ENCODE measurements around the gene CDK6.
"Not testable (repeated sequence)": the region's sequence is repeated elsewhere in the genome, so short reads cannot be mapped to it uniquely, and the experiment has no call there.

CDK6 gene

DNA sequence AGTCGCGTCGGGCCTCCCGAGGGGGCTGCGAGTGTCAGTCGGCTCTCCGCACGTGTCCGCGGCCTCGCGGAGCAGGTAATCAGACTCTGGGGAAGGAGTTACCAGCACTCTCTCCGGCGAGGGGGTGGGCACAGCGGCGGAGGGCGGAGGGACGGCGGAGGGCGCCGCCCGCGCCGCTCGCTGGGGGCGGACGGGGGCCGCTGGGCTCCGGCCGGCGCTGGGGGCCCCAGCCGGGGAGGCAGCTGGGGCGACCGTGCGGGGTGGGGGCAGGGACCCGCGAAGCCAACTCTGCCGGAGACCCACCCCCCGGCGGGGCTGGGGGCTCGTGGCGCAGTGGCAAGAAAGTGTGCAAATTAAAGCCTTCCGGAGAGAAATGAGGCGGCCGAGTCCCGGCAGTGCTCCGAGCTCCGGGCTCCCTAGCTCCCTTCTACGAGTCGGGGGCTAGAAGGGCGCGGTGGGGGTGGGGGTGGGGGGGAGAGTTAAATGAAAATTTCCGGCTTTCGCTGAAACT, at the start of gene CDK6:
Gene CDK6, minus strand, starts transcription at position 85 of the 511 bp plus-strand sequence. CDS start 3,250 bp downstream, outside the sequence.
- no peak for DNase-seq

DNA sequence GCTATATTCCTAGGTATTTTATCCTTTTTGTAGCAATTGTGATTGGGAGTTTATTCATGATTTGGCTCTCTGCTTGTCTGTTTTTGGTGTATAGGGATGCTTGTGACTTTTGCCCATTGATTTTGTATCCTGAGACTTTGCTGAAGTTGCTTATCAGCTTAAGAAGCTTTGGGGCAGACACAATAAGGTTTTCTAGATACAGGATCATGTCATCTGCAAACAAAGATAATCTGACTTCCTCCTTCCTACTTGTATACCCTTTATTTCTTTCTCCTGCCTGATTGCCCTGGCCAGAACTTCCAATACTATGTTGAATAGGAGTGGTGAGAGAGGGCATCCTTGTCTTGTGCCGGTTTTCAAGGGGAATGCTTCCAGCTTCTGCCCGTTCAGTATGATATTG, 49.7 kb upstream of the CDK6 start:
- not testable (repeated sequence) for DNase-seq

DNA sequence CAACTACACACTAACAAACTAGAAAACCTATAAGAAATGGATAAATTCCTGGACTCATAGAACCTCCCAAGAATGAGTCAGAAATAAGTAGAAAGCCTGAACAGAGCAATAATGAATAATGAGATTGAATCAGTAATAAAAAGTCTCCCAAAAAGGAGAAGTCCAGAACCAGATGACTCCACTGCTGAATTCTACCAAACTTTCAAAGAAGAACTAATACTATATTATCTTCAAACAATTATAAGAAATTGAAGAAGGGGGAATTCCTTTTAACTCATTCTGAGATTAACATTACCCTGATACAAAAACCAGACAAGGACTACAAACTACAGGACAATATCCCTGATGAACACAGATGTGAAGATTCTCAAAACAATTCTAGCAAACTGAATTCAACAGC, 47.8 kb upstream of the CDK6 start:
- DNase-seq: no peak

DNA sequence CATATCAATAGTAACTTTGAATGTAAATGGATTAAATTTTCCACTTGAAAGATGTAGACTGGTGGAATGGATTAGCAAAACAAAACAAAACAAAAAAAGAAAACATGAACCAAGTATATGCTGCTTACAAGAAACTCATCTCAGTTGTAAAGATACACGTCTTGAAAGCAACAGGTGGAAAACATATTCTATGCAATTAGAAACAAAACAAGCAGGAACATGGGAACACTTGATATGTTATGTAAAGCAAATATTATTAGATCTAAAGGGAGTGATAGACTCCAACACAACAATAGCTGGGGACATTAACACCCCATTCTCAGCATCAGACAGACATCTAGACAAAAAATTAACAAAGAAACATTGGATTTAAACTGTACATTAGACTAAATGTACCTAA, 46.4 kb upstream of the CDK6 start:
- no peak for DNase-seq

DNA sequence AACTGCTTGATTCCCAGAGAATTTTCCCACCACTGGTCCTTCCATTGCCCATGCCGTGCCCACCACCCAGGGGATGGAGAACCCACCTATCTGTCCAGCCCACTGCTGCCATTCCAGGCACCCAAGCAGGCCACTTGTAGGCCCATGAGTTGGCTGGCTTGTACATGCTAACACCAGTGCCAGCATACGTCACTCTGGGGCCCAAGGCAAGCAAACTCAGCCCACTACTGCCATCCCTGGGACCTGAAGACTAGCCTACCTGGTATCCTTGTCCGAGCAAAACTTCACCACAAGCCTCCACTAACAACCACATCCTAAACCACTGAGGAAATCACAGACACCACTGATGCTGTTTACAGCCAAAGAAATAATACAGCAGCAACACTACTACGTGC, 44.7 kb upstream of the CDK6 start:
- DNase-seq: no peak

DNA sequence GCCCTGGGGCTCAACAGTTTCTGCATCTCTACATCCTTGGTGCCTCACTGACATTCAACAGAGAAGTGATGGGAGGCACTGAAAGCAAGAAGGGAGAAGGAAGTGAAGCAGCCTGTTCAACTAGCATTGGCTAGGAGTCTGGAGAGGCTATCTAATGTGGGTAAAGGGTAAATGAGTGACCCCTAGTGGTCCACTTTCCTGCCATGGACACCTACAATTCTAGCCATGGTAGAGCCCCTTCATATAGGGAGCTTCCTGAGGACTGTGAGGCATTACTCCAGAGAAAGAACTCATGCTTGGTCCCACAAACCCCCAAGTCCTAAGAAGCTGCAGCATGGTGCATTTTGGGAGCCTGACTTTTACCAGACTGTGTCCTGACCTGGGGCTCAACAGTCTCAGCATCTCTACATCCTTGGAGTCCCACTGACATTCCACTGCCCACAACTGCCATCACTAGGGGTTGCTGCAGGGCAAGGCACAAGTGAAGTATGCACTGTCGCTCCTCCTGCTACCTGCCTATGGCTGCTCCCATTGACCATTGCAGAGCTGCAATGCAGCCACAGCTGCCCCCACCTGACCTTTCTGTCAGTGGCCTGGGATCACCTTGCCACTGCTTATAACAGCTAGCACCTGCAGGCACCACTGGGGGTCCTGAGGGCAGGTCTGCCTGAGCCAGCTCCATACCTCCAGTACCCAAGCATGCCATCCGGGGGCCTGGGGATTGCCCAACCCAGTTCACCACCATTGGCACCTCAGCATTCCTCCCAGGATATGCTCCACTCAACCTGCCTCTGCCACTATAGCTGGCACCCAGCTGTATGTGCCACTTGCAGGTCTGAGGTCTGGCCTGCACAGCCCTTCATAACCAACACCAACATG, 44.1 kb upstream of the CDK6 start:
- DNase-seq: no peak

DNA sequence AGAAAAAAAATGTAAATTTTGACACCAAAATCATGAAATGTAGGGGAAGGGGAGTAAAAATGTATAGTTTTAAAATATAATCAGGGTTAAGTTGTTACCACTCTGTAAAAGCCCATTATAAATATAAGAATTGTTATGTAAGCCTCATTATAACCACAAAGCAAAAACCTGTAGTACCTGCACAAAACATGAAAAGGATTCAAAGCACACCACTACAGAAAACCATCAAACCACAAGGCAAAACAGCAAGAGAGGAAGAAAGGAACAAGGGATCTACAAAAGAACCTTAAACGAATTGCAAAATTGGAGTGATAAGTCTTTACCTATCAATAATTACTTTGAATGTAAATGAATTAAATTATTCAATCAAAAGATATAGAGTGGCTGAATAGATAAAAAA, 41.0 kb upstream of the CDK6 start:
- no peak for DNase-seq

DNA sequence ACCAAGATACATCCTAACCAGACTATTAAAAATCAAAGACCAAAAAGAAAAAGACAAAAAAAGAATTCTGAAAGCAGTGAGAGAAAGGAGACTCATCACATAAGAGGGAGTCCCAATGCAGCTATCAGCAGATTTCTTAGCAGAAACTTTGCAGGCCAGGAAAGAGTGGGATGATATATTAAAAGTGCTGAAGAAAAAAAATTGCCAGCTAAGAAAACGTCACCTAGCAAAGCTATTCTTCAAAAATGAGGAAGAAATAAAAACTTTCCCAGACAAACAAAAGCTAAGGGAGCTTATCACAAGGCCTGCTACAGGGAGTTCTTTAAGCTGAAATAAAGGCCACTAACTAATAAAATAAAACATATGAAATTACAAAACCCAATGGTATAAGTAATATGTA, 40.5 kb upstream of the CDK6 start:
- no peak for DNase-seq

DNA sequence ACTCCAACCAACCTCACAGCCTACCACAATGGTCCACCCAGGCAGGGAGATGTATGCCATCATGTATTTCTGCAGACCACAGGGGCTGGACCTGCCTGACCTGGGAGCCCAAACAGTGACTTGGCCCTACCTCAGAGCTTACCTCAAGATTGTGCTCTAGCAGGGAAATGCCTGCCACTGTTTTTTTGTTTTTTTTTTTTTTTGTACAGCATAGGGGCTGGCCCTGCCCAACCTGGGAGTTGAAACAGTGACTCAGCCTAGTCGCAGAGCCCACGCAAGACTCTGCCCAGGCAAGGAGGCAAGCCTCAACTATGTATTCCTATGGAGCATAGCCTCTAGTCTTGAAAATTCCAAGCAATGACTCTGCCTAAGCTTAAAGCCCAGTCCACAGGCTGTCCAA, 39.3 kb upstream of the CDK6 start:
- no peak for DNase-seq

DNA sequence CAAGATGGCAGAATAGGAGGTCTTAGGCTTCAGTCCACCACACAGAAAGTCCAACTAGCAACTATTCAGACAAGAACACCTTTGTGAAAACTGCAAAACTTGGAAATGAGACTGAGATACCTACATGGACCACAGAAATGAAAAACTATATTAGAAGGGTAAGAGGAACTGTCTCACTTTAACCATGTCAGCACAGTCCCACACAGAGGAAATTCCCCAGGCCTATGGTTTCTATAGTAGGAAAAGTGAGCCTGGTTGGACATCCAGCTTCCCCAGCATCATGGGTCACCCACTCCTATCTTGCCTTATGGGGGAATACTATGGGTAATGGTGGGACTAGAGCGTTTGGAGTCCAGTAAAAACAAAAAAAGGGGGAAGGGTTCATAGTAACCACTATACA, 38.8 kb upstream of the CDK6 start:
- no peak for DNase-seq

DNA sequence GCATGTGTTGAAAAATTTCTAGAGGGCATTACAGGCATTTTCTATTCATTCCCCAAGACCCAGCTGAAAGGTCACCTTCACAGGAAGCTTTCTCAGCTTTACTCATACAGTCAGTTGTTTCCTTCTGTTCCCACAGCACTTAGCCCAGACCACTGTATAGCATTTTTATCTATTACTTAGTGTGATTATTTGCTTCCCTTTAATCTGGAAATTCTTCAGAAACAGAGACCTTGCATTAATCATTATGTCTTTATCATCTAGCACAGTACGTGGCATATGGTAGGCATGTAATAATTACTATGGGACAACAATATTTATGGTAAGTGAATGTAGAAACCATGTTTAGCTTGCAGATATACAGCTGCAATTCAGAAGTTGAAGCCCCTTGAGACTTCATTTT, 38.2 kb upstream of the CDK6 start:
- DNase-seq: no peak

DNA sequence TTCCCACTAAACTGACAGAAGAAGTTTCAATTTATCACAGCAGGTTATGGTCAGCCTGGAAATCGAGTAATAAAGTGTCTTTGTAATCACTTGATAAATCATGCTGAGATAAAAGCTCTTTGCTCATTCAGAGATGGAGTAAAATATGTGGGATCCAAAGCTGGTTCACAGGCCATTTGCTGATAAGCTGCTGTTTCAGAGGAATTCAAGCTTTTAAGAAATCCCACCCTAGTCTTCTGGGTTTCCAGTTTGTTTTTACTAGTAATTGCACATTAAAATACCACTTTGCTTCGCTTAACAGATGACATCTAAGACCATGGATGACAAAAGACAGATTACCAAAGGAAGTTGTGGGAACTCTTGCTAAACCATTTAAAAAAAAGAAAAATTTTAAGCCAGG, 37.4 kb upstream of the CDK6 start:
- no peak for DNase-seq

DNA sequence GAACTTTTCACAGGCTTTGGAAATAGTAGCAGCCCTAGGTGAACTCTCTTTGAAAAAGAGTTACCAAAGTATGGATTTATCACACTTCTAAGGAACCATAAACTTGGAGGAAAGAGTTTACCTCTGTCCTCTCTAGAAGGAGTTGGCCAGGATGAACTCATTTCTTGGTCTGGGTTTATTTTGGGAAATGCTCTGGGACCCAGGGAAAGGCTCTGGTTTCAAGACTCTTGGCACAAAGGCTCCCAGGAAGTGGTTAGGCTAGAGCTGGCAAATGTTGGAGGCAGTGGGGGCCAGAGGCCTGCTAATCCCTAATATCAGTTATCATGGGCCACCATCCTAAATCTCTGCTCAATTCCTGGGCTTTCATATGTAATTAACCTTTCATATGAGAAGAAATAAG, 36.3 kb upstream of the CDK6 start:
- DNase-seq: no peak

DNA sequence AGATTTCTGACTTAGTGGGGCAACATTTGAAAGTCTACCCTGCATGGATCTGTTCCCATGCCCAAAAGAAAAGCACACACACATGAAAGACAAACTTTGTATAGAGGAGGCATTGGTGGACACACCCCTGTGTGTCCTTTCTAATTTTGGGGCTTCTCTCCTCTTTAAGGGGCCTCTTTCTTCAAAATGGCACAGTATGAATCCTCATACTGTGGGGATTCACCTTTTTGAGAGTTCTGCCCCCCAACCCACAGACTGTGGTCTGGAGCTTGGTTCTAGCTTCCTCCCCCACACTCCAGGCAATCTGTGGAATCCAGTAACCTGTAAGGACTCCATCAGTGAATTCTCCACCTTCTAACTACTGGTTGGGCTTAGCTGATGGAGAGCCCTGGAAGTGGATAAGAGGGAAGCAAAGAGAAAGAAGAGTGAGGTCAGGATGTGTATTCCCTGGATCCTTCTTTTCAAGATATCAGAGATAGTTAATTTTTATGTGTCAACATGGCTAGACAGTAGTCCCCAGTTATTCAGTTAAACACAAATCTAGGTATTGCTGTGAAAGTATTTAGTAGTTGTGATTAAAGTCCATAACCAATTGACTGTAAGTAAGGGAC, 32.4 kb upstream of the CDK6 start:
- DNase-seq: no peak

DNA sequence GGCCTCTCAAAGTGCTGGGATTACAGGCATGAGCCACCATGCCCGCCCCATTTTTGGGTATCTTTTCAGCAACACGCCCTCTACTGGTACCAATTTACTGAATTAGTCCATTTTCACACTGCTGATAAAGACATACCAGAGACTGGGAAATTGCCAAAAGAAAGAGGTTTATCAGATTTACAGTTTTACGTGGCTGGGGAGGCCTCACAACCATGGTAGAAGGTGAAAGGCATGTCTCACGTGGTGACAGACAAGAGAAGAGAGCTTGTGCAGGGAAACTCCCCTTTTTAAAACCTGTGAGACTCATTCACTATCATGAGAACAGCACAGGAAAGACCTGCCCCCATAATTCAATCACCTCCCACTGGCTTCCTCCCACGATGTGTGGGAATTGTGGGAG, 27.8 kb upstream of the CDK6 start:
- not testable (repeated sequence) for DNase-seq

DNA sequence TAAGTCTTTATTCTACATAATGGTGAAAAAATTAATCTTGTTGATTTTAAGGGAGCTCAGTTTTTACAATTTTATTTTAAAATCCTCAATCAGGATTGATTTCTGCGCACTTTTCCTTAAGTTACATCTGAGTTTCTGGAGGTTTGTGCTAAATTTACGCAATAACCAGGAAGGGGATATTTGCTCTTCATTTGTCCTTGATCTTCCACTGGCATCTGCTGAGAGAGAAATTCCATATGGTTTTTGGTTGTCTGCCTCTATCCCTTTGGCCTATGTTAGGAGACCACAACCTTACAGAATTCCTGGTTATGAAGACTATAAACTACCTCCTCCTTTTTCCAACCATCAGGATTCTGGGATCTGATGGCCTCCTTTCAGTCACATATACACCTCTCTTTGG, 20.1 kb upstream of the CDK6 start:
- no peak for DNase-seq

DNA sequence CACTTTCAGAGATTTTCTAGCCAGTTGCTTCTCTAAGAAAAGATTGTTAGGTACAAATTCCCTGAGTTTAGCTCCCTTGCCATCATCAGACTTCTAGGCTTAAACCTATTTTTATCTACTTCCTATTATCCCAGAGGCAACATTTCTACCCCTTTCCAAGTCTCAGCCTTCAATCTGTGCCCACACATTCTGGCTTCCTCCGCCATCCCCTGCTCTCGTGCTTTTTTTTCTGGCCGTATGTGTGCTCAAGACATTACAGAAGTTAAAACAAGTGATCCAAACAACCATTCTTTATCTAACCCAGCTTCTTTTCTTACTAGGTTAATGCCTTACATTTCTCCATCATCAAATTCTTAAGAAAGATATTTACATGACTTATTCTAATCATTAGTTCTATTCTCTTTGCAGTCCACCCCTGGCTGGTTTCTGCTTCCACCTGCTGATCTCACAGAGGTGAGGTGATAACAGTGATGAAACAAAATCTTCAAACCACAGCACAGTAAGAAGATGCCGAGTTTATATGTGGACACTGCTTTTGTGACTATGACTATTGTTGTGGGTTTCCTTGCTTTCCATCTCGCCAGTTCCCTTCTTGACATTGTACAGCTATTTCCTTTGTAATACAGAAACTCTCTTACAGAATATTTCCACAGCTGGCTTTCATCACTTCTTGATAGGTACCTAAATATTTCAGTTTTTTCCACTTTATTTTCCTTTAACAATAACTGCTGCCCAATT, 18.3 kb upstream of the CDK6 start:
- DNase-seq: no peak

DNA sequence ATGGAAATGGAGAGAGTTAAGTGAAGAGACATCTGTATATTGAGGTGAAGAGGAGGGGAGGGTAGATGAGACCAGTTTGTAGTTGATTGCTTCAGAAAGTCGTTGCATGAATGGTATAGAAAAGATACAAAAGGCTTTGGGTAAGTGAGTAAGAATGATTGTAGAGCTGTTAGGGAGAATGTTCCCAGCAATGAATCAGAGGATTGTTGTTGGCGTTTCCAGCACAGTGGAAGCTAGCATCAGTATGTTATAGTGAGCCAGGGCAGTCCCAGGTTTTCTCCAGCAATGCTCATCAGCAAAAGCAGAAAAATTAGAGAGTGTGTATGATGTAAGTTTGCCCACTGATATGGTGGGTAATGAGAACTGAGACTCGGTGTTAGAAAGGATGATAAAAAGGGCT, 15.4 kb upstream of the CDK6 start:
- DNase-seq: no peak

DNA sequence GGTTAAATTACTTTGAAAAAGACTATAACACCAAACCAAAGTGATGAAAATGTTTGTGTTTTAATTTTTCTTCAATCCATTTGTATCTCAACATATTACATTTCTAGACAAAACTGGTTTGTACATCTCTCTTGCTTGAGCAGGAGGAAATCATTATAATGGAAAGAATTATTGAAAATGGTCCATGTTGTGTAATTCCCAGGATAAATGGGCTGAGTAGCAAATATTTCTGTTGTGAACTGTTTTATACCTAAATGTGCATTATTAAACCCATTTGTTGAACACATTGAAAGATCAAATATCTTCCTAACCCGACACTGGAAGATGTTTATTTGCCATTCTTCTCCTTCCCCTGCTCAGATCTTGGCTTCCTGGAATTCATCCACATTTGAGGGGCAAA, 14.1 kb upstream of the CDK6 start:
- no peak for DNase-seq

DNA sequence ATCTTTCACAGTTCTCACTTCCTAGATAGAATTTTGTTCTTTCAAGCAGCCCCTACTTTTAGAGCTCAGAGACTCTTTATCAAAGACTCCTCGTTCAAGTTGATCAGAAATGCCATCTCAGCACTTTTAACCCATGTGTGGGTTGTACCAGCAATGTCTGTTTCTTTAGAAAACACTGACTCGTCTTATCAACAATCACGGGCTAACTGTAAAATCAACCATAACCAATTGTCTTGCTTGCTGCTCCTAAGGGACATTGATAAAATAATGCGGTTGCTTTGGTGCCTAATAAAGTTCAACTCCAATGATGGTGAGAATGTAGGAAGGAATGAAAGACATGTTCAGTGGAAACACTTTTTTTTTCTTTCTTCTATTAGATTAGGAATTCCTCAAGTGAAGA, 12.9 kb upstream of the CDK6 start:
- DNase-seq: no peak

DNA sequence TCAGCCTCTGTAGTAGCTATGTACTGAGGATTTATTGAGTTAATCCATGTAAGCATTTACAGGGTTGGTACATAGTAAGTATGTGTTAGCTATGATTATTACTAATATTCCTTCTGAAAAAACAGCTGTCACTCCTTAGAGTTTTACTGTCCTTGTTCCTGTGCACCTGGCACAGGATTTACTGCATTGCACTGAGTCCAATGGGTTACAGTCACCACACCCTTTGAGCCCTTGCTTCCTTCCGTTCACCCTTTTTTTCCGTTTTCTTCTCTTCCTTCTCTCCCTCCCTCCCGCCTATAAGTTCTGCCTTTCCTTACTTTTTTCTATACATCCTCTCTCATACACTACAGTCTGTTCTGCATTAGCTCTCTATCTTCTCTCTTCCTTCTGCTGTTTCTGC, 12.5 kb upstream of the CDK6 start:
- DNase-seq: no peak

DNA sequence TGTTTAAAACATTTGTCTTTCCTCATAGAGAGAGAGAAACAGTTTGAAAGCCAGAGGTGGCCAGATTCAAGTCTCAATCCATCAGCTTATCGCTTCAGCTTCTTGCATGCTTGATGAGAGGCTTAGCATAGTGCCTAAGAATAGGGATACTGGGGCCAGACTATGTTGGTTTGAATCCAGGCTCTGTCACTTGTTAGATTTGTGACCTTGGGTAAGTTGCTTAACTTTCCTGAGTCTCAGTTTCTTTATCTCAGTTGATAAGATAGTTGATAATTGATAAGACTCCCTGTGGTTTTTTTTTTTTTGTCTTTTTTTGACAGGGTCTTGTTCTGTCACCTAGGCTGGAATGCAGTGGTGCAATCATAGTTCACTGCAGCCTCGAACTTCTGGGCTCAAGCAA, 12.1 kb upstream of the CDK6 start:
- no peak for DNase-seq

DNA sequence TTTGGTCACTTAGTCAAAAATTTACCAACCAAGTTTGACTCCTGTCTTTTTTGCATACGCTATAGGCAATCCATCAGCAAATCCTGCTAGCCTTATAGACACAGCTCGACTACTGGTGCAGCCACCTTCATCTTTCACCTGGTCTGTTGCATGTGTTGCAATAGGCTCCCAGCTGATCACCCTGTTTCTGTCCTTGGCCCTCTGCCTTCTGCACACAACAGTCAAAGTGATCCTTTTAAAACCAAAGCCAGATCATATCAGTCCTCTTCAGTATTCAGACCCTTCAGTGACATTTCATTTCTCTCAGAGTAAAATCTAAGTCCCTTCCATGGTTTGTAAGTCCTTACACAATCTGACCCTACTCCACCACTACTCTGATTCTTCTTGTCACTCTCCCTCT, 10.9 kb upstream of the CDK6 start:
- DNase-seq: no peak

DNA sequence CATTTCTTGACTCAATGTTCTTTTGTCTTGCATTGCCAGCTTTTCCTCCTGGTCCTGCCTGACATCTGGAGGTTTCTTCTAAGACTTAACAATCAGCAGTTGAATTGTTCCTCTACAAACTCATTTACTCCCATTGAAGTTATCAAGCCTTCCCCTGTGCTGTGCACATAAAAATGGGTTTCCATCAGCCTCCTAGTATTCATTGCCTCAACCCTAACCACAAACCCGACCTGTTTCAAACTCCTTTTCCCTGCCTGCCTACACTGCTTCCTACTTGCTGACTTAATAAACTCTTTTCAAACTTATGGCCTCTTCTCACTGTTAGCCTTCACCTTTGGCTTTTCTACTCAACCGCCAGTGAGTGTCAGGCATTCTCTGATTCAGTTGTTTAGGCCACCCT, 9.4 kb upstream of the CDK6 start:
- DNase-seq: no peak

Data from NCI-H2029 (cell line).